Measurements from ENCODE around the gene PDZD4. TPM values are rescaled to one million over a fixed set of nuclear protein-coding genes. Genes with fewer than 3 reads are reported as not detected.
A peak's percentile ranks its signal among the peaks of the same experiment; 100 is the strongest.

The PDZD4 gene
- total RNA-seq, 3 donors from 2014 or later: 1.5 to 24.2 (median 2.8) TPM

- no peak for DNase-seq
- TF ChIP-seq, protein P1, sequence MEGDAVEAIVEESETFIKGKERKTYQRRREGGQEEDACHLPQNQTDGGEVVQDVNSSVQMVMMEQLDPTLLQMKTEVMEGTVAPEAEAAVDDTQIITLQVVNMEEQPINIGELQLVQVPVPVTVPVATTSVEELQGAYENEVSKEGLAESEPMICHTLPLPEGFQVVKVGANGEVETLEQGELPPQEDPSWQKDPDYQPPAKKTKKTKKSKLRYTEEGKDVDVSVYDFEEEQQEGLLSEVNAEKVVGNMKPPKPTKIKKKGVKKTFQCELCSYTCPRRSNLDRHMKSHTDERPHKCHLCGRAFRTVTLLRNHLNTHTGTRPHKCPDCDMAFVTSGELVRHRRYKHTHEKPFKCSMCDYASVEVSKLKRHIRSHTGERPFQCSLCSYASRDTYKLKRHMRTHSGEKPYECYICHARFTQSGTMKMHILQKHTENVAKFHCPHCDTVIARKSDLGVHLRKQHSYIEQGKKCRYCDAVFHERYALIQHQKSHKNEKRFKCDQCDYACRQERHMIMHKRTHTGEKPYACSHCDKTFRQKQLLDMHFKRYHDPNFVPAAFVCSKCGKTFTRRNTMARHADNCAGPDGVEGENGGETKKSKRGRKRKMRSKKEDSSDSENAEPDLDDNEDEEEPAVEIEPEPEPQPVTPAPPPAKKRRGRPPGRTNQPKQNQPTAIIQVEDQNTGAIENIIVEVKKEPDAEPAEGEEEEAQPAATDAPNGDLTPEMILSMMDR (IDR thresholded peaks at IDR 0.05): no peak
- ATAC-seq: no peak
- Histone ChIP-seq H3K36me3 (ENCODE audit: low read depth) (no peaks in the 10 kb centered on the region), H3K4me3 (no peak overlapping the region), H3K9me3 (no peaks in the 10 kb centered on the region), H3K4me1 (ENCODE audit: low read depth) (no peaks in the 10 kb centered on the region)
- intact Hi-C loops (cut with DNase I, micrococcal nuclease): no loop called here
Measured at GRCh38 chrX:153782871-153783270, 47.5 kb downstream of the PDZD4 start.

DNA sequence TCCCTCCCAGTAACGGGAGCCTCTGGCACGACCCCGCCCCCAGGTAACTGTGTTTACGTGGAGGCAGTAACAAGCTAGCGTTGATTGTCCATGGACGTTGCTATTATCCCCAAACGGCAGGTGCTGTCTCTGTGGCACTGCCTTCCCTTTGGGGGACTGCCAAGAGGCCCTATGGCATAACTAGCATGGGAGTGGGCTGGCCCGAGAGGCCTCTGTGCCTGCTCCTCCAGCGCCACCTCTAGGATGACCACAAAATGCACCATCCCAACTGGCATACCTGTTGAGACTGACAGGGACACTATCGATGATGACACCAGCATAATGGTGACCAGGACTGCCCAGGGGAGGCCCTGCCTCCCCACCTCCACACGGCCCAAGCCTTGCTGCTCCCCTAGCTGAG is 48.0 kb downstream of the PDZD4 start:
- Histone ChIP-seq H3K4me1 (ENCODE audit: low read depth) (no peaks in the 10 kb centered on the region), H3K36me3 (ENCODE audit: low read depth) (no peaks in the 10 kb centered on the region), H3K9me3 (no peaks in the 10 kb centered on the region), H3K4me3 (no peak overlapping the region)
- intact Hi-C loops (cut with DNase I, micrococcal nuclease): no loop called here
- ATAC-seq (peak; percentile 36), DNase-seq (no peak)
- TF ChIP-seq, protein P1 (IDR thresholded peaks at IDR 0.05): no peak

DNA sequence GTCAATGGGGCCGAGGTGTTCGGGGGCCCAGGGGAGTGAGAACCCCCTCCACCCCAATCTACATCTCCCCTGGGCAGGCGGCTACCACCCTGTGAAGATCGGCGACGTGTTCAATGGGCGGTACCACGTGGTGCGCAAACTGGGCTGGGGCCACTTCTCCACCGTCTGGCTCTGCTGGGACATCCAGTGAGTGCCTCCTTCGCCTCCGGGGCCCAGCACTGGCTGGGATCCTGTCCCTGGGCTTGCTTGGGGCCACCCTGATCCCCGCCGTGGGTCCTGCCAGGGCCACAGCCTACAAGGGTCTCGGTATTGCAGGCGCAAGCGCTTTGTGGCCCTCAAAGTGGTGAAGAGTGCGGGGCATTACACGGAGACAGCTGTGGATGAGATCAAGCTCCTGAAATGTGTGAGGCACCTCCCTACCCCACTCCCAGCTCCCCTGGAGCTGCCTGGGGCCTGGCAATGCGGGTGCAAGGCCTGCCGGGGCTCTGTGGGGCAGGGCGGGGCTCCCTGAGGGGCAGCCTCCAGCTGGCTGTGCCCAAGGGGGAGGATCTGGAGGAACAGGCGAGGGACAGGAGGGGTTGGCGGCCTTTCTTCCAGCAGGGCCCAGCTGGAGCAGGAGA is 48.8 kb downstream of the PDZD4 start:
- Histone ChIP-seq H3K4me3 (no peak overlapping the region), H3K9me3 (no peaks in the 10 kb centered on the region), H3K4me1 (ENCODE audit: low read depth) (no peaks in the 10 kb centered on the region), H3K36me3 (ENCODE audit: low read depth) (no peaks in the 10 kb centered on the region)
- TF ChIP-seq, protein P1 (IDR thresholded peaks at IDR 0.05): no peak
- DNase-seq (peak in 1 of 3 donors; percentile 50), ATAC-seq (peak; percentile 49)
- intact Hi-C loops (cut with DNase I, micrococcal nuclease): no loop called here

GRCh38 chrX:153780678-153781427 is 49.5 kb downstream of the PDZD4 start, which contains the start of gene SRPK3:
SRPK3 (plus strand) TSS chrX:153781041; CDS start chrX:153781087, 46 bp downstream.
- intact Hi-C loops (cut with DNase I, micrococcal nuclease): no loop called here
- TF ChIP-seq, protein P1 (IDR thresholded peaks at IDR 0.05): no peak
- H3K36me3 ChIP-seq (ENCODE audit: low read depth): no peaks in the 10 kb centered on the region
- H3K4me3 ChIP-seq: no peak within 1 kb of the TSS
- H3K4me1 ChIP-seq (ENCODE audit: low read depth): no peaks in the 10 kb centered on the region
- DNase-seq (no peak), ATAC-seq (peak; percentile 32)
- no peaks in the 10 kb centered on the region for H3K9me3 ChIP-seq

DNA sequence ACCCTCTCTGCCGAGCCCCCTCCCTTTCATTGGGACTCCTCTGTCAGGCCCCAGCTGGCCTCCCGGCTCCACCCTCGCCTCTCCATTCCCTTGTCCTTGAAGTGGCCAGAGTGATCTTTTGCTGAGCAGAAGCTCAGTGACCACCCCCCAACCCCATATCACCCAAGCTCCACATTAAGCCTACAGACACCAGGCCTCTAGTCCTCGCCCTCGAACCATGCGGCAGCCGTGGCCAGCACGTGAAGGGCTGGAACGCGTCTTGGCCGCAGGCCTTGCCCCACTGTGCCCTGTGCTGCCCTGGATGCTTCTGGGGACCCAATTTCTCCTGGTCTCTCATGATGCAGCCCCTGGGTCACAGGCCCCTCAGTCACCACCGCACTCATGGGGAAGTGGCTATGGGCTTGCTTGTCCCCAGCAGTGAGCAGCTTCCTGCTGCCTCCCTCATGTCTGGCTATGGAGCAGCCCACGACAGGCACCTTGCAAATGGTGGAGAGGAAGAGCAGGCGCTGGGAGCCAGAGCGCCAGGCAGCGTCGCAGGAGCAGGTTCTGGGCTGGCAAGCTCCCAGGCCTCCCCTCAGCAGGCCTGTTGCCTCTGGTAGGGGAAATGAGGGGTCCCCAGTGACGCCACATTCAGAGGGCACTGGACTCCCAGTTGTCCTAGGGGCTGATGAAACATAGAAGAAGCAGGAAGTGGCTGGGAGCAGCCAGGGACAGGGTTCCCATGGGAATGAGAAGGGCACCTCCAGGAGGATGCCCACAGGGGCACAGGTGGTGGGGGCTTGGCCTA is 50.3 kb downstream of the PDZD4 start:
- ATAC-seq: no peak

More for the DNA sequence above, 50.3 kb downstream of the PDZD4 start:
- no peaks in the 10 kb centered on the region for H3K9me3 ChIP-seq
- H3K36me3 ChIP-seq (ENCODE audit: low read depth): no peaks in the 10 kb centered on the region
- H3K4me1 ChIP-seq (ENCODE audit: low read depth): no peaks in the 10 kb centered on the region
- intact Hi-C loops (cut with DNase I, micrococcal nuclease): no loop called here
- no peak overlapping the region for H3K4me3 ChIP-seq
- no peak for DNase-seq
- TF ChIP-seq, protein P1 (IDR thresholded peaks at IDR 0.05): no peak

Measured in mucosa of descending colon (tissue), 3 donors.